Hypothalamus (tissue), 51 donors: ENCODE results near the gene SGMS1.
"Not testable (repeated sequence)": the region's sequence is repeated elsewhere in the genome, so short reads cannot be mapped to it uniquely, and the experiment has no call there.

Source experiments
- DNase-seq, 51 donors: peaks; one replicate each; lab custom pipeline; 2025; lab: John Stamatoyannopoulos, UW

SGMS1 gene

GRCh38 chr10:50289196-50289595, 334.6 kb downstream of the SGMS1 start:
- no peak for DNase-seq

- DNase-seq, result no peak
Observed at GRCh38 chr10:50286996-50287803, 336.6 kb downstream of the SGMS1 start.

- DNase-seq, result peak in 1 of 51 donors; percentile 7
Observed at GRCh38 chr10:50286517-50286916, 337.2 kb downstream of the SGMS1 start.

- DNase-seq, result no peak
Observed at GRCh38 chr10:50281967-50282522, 341.7 kb downstream of the SGMS1 start.

- no peak for DNase-seq
Observed at GRCh38 chr10:50281210-50281966, 342.4 kb downstream of the SGMS1 start.

- DNase-seq, result no peak
Observed at GRCh38 chr10:50280049-50280841, 343.5 kb downstream of the SGMS1 start.

- DNase-seq, result no peak
Observed at GRCh38 chr10:50279489-50279888, 344.3 kb downstream of the SGMS1 start.

GRCh38 chr10:50275650-50276235, 348.0 kb downstream of the SGMS1 start:
- peak in 17 of 51 donors; percentile 4 to 58 (median 13) for DNase-seq

- DNase-seq, result no peak
Observed at GRCh38 chr10:50272531-50272930, 351.2 kb downstream of the SGMS1 start.

GRCh38 chr10:50271564-50272250, 352.0 kb downstream of the SGMS1 start:
- DNase-seq, result no peak

GRCh38 chr10:50267877-50268276, 355.9 kb downstream of the SGMS1 start:
- DNase-seq, result not testable (repeated sequence)

GRCh38 chr10:50262625-50263024, 361.1 kb downstream of the SGMS1 start:
- not testable (repeated sequence) for DNase-seq

GRCh38 chr10:50260791-50261281, 362.9 kb downstream of the SGMS1 start:
- no peak for DNase-seq
